Activated CD8-positive, alpha-beta memory T cell treated with anti-CD3 and anti-CD28 coated beads, Interleukin-2, amount 50 U/mL, for 24 hours (primary cell): ENCODE data around the gene KCNB1.

Experiments
- DNase-seq: peaks from one replicate; pipeline ENCODE4 v3.0.0-alpha.2; 2020; ENCODE audit errors: extremely low read depth

Gene KCNB1

GRCh38 chr20:49469060-49469459, 13.4 kb downstream of the KCNB1 start:
- DNase-seq = no peak

GRCh38 chr20:49468412-49468811, 14.1 kb downstream of the KCNB1 start:
- no peak for DNase-seq

- no peak for DNase-seq
These were observed 16.2 kb downstream of the KCNB1 start for GRCh38 chr20:49466114-49466912.

GRCh38 chr20:49464556-49464955, 17.9 kb downstream of the KCNB1 start:
- DNase-seq = no peak

- no peak for DNase-seq
These were observed 19.8 kb downstream of the KCNB1 start for GRCh38 chr20:49462626-49463025.

GRCh38 chr20:49461894-49462620, 20.4 kb downstream of the KCNB1 start:
- DNase-seq = no peak

- DNase-seq = no peak
These were observed 21.6 kb downstream of the KCNB1 start for GRCh38 chr20:49460916-49461315.

GRCh38 chr20:49460131-49460530, 22.3 kb downstream of the KCNB1 start:
- DNase-seq = no peak

- DNase-seq = no peak
These were observed 22.8 kb downstream of the KCNB1 start for GRCh38 chr20:49459684-49460083.

- no peak for DNase-seq
These were observed 25.0 kb downstream of the KCNB1 start for GRCh38 chr20:49457444-49457843.

- no peak for DNase-seq
These were observed 25.8 kb downstream of the KCNB1 start for GRCh38 chr20:49456646-49457045.

- no peak for DNase-seq
These were observed 26.8 kb downstream of the KCNB1 start for GRCh38 chr20:49455691-49456090.

GRCh38 chr20:49452011-49452482, 30.4 kb downstream of the KCNB1 start:
- DNase-seq = no peak

- DNase-seq = no peak
These were observed 32.2 kb downstream of the KCNB1 start for GRCh38 chr20:49450281-49450721.

GRCh38 chr20:49448917-49449316, 33.6 kb downstream of the KCNB1 start:
- no peak for DNase-seq

- no peak for DNase-seq
These were observed 34.3 kb downstream of the KCNB1 start for GRCh38 chr20:49447946-49448809.

- DNase-seq = no peak
These were observed 35.1 kb downstream of the KCNB1 start for GRCh38 chr20:49447364-49447763.

- no peak for DNase-seq
These were observed 35.7 kb downstream of the KCNB1 start for GRCh38 chr20:49446808-49447207.

- no peak for DNase-seq
These were observed 36.4 kb downstream of the KCNB1 start for GRCh38 chr20:49446080-49446479.

- DNase-seq = no peak
These were observed 37.3 kb downstream of the KCNB1 start for GRCh38 chr20:49445176-49445575.

GRCh38 chr20:49444553-49444990, 37.9 kb downstream of the KCNB1 start:
- DNase-seq = no peak

- DNase-seq = no peak
These were observed 45.4 kb downstream of the KCNB1 start for GRCh38 chr20:49437057-49437456.
